Gastrocnemius medialis (tissue), 4 donors: Measurements from ENCODE around the gene CMC2.
A peak's percentile ranks its signal among the peaks of the same experiment; 100 is the strongest.

Experiments
- CTCF ChIP-seq, 5 experiments: fragments of 450-650 bp in 3 of 5; fragments of 200-600 bp in 2 of 5; sonication (generic) in 2 of 5; IDR thresholded peaks in 4 of 5; conservative IDR thresholded peaks in 1 of 5; 1 replicate in 4 of 5; 2 replicates in 1 of 5; pipeline ENCODE4 v1.5.1; 2016 to 2019; ENCODE audit warnings: antibody characterized with exemption in 5 of 5, mild to moderate bottlenecking in 3 of 5, moderate library complexity in 3 of 5
- POLR2A ChIP-seq, 2 donors: fragments of 450-650 bp; IDR thresholded peaks; one replicate each; pipeline ENCODE4 v1.6.1; 2017; ENCODE audit warnings: antibody characterized with exemption in 2 of 2, mild to moderate bottlenecking in 2 of 2, moderate library complexity in 2 of 2

DNA sequence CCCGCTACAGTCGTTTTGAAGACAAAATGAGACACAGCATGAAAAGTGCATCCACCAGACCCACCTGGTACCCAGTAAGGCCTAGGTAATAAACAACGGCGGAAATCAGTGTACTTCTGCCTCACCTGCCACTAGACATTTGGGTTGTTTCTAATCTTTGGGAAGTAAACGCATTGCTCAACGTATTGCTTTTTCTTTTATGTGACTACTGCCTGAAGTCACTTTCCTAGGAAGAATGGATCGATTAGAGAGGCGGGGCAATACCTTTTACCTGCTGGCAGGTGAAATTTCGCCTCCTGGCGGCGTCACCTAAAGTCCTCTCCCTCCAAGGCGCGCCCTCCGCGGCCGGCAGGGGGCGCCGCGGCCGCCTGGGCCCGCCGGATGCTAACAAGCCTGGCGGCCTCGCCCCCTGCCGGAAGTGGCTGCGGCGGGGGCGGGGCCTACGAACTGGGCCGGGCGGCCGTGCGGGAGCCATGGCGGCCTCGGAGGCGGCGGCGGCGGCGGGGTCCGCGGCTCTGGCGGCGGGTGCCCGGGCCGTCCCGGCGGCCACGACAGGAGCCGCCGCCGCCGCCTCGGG lies 28.8 kb upstream of the CMC2 start, which contains the start of gene ATMIN:
- TF ChIP-seq POLR2A (IDR thresholded peaks at IDR 0.05), result peak; percentile 56 to 70
- TF ChIP-seq CTCF (IDR thresholded peaks at IDR 0.05 in 4 of 5, conservative IDR thresholded peaks at IDR 0.05 in 1 of 5), result peak; percentile 90 to 99 (median 98)
